Thyroid gland (tissue), 4 donors: Measurements from ENCODE around the gene PRICKLE1.

Experiments used
- POLR2A ChIP-seq, 2 donors: fragments of 450-650 bp; IDR thresholded peaks; one replicate each; pipeline ENCODE4 v1.6.1; 2017; ENCODE audit warnings: antibody characterized with exemption in 2 of 2, mild to moderate bottlenecking in 2 of 2, moderate library complexity in 1 of 2
- TF ChIP-seq, protein P1 (sequence below), 6 experiments: fragments of 200-600 bp in 3 of 6; fragments of 450-650 bp in 3 of 6; sonication (generic) in 3 of 6; IDR thresholded peaks; one replicate each; pipeline ENCODE4 v1.5.1; 2016 to 2019; ENCODE audit warnings: antibody characterized with exemption in 6 of 6, mild to moderate bottlenecking in 2 of 6, inconsistent platforms in 1 of 6, moderate library complexity in 1 of 6

GRCh38 chr12:42575717-42576116 is 13.8 kb downstream of the PRICKLE1 start:
- TF ChIP-seq, protein P1, sequence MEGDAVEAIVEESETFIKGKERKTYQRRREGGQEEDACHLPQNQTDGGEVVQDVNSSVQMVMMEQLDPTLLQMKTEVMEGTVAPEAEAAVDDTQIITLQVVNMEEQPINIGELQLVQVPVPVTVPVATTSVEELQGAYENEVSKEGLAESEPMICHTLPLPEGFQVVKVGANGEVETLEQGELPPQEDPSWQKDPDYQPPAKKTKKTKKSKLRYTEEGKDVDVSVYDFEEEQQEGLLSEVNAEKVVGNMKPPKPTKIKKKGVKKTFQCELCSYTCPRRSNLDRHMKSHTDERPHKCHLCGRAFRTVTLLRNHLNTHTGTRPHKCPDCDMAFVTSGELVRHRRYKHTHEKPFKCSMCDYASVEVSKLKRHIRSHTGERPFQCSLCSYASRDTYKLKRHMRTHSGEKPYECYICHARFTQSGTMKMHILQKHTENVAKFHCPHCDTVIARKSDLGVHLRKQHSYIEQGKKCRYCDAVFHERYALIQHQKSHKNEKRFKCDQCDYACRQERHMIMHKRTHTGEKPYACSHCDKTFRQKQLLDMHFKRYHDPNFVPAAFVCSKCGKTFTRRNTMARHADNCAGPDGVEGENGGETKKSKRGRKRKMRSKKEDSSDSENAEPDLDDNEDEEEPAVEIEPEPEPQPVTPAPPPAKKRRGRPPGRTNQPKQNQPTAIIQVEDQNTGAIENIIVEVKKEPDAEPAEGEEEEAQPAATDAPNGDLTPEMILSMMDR (IDR thresholded peaks at IDR 0.05) = no peak
- no peak for TF ChIP-seq POLR2A (IDR thresholded peaks at IDR 0.05)
